DND-41 (cell line): Measurements from ENCODE around the gene KIF13A.

Experiments
- ATAC-seq: fragments of 200-7000 bp; cut with Tn5 transposase; 3 replicates; pipeline ENCODE4 v1.9.1; 2021; ENCODE audit warnings: low read depth; ENCODE audit not compliant: insufficient read depth
- DNase-seq: peaks from one replicate; pipeline ENCODE4 v3.0.0-alpha.2; 2020
- H2AFZ ChIP-seq: 2 replicates; pipeline ENCODE4 v1.6.0; 2012; ENCODE audit warnings: low read depth, low read length
- H3K27ac ChIP-seq: 2 replicates; pipeline ENCODE4 v1.5.1; 2012; ENCODE audit warnings: low read length, inconsistent platforms
- H3K27me3 ChIP-seq: fragments of 200-600 bp; sonication (generic); 2 replicates; pipeline ENCODE4 v1.6.0; 2012; ENCODE audit warnings: low read length, mild to moderate bottlenecking, inconsistent platforms; ENCODE audit not compliant: insufficient read depth, poor library complexity
- H3K36me3 ChIP-seq: 2 replicates; pipeline ENCODE4 v1.5.1; 2012; ENCODE audit warnings: low read length, inconsistent platforms; ENCODE audit not compliant: insufficient read depth
- H3K4me1 ChIP-seq: 2 replicates; pipeline ENCODE4 v1.5.1; 2012; ENCODE audit warnings: mild to moderate bottlenecking, low read length; ENCODE audit not compliant: insufficient read depth
- H3K4me2 ChIP-seq: 2 replicates; pipeline ENCODE4 v1.6.0; 2012; ENCODE audit warnings: mild to moderate bottlenecking, moderate library complexity, low read length, inconsistent platforms; ENCODE audit not compliant: insufficient read depth
- H3K4me3 ChIP-seq, 2 experiments: fragments of 200-600 bp in 1 of 2; shearing (Covaris generic) in 1 of 2; 2 replicates each; pipeline ENCODE4 v1.5.1; 2012 to 2016; ENCODE audit warnings: inconsistent platforms in 2 of 2, low read length in 2 of 2, mild to moderate bottlenecking in 2 of 2, low read depth in 1 of 2, moderate library complexity in 1 of 2
- H3K79me2 ChIP-seq: 2 replicates; pipeline ENCODE4 v1.6.0; 2012; ENCODE audit warnings: low read length, inconsistent platforms; ENCODE audit not compliant: insufficient read depth
- H3K9ac ChIP-seq: 2 replicates; pipeline ENCODE4 v1.6.0; 2012; ENCODE audit warnings: low read depth, mild to moderate bottlenecking, inconsistent platforms, low read length, moderate library complexity
- H3K9me3 ChIP-seq: 2 replicates; pipeline ENCODE4 v1.5.1; 2012; ENCODE audit warnings: low read length, moderate library complexity, mild to moderate bottlenecking, inconsistent platforms; ENCODE audit not compliant: insufficient read depth, severe bottlenecking
- H4K20me1 ChIP-seq: 2 replicates; pipeline ENCODE4 v1.6.0; 2012; ENCODE audit warnings: low read length; ENCODE audit not compliant: insufficient read depth
- EZH2 ChIP-seq: IDR thresholded peaks from 3 replicates; pipeline ENCODE4 v1.6.1; 2012; ENCODE audit warnings: borderline replicate concordance, low read depth, mild to moderate bottlenecking, moderate library complexity, low read length, inconsistent platforms; ENCODE audit not compliant: severe bottlenecking
- TF ChIP-seq, protein P1 (sequence below): IDR thresholded peaks from 2 replicates; pipeline ENCODE4 v1.5.1; 2012; ENCODE audit warnings: borderline replicate concordance, low read length, moderate library complexity, mild to moderate bottlenecking; ENCODE audit not compliant: poor library complexity, severe bottlenecking; ENCODE audit errors: extremely low read depth

The KIF13A gene

DNA sequence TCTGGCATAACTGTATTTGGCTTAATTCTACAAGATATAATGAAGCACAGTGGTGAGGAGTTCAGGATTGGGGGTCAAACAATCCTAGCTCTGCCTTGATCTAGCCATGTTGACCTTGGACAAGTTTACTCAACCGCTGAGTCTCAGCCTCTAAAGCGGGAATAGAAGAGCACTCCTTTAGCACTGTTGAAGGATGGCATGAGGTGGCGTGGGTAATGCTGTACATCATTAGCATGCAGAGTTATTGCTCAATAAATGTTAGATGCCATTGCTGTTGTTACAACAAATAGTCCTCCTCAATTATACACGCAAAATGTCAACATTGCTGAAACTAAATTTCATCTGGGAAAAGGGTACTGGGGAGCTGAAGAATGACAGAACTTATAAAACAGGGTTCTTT is 78.6 kb downstream of the KIF13A start:
- Histone ChIP-seq H2AFZ (no peak overlapping the region), H3K4me2 (no peak overlapping the region), H3K79me2 (no peaks in the 10 kb centered on the region), H3K27me3 (no peaks in the 10 kb centered on the region), H3K4me1 (no peaks in the 10 kb centered on the region), H3K9me3 (no peaks in the 10 kb centered on the region), H3K4me3 (no peak overlapping the region), H3K36me3 (no peaks in the 10 kb centered on the region), H3K27ac (no peak overlapping the region), H3K9ac (no peak overlapping the region), H4K20me1 (no peaks in the 10 kb centered on the region)
- no peak for ATAC-seq
- DNase-seq, result no peak
- TF ChIP-seq, protein P1, sequence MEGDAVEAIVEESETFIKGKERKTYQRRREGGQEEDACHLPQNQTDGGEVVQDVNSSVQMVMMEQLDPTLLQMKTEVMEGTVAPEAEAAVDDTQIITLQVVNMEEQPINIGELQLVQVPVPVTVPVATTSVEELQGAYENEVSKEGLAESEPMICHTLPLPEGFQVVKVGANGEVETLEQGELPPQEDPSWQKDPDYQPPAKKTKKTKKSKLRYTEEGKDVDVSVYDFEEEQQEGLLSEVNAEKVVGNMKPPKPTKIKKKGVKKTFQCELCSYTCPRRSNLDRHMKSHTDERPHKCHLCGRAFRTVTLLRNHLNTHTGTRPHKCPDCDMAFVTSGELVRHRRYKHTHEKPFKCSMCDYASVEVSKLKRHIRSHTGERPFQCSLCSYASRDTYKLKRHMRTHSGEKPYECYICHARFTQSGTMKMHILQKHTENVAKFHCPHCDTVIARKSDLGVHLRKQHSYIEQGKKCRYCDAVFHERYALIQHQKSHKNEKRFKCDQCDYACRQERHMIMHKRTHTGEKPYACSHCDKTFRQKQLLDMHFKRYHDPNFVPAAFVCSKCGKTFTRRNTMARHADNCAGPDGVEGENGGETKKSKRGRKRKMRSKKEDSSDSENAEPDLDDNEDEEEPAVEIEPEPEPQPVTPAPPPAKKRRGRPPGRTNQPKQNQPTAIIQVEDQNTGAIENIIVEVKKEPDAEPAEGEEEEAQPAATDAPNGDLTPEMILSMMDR, result no peak
- no peak for TF ChIP-seq EZH2

- DNase-seq (no peak), ATAC-seq (no peak)
- TF ChIP-seq EZH2, result no peak
- TF ChIP-seq, protein P1, result no peak
- Histone ChIP-seq H3K27ac (no peak overlapping the region), H3K36me3 (no peaks in the 10 kb centered on the region), H3K4me3 (no peak overlapping the region), H3K9ac (no peak overlapping the region), H2AFZ (no peak overlapping the region), H3K4me1 (no peaks in the 10 kb centered on the region), H3K79me2 (no peaks in the 10 kb centered on the region), H3K9me3 (no peaks in the 10 kb centered on the region), H3K4me2 (no peak overlapping the region), H3K27me3 (no peaks in the 10 kb centered on the region), H4K20me1 (no peaks in the 10 kb centered on the region)
Measured at GRCh38 chr6:17907406-17908229, 79.8 kb downstream of the KIF13A start.

DNA sequence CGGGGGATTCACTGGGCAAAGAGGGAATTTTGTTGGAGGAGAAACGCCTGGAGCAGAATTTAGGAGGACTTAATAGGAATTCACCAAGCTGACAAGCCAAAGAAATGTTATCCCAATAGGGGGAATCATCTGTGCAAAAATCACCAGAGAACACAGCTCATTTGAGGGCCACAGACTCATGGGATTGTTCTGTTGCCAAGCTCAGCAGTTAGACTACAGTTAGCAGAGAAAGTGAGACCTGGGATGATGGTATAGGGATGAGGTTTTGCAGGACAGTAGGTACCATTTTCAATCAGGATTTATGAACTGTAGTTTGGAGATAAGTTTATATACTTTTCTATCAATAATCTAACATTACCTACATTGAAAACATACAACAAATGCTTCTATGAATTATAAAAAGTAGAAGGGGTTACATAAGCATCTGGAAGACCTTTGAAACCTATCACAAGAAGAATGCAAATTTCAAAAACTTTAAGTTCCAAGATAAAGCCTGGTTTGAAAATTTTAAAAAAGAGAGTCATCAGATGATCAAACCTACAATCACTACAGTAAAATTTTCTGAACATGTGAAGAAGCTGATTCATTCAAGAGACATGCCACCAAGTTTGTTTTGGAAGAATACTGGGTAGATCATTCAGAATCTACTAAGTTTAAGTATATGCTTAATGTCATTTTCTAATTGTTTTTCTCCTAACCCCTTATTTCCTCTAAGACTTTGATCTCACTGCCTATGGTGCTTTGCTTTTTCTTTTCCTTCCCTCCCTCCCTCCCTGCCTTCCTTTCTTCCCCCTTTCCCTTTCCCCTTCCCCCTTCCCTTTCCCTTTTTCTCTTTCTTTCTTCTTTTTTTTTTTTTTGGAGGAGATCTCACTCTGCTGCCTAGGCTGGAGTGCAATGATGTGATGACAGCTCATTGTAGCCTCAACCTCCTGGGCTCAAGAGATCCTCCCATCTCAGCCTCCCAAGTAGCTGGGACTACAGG is 81.5 kb downstream of the KIF13A start:
- ATAC-seq (no peak), DNase-seq (no peak)
- Histone ChIP-seq H4K20me1 (no peaks in the 10 kb centered on the region), H3K9me3 (no peaks in the 10 kb centered on the region), H3K9ac (no peak overlapping the region), H3K27me3 (no peaks in the 10 kb centered on the region), H2AFZ (no peak overlapping the region), H3K4me2 (no peak overlapping the region), H3K4me3 (no peak overlapping the region), H3K79me2 (no peaks in the 10 kb centered on the region), H3K4me1 (no peaks in the 10 kb centered on the region), H3K36me3 (no peaks in the 10 kb centered on the region), H3K27ac (no peak overlapping the region)
- TF ChIP-seq, protein P1, result no peak
- TF ChIP-seq EZH2, result no peak
